Adrenal gland (tissue), 12 donors: ENCODE measurements around the gene ALDH5A1. TPM values are rescaled to one million over a fixed set of nuclear protein-coding genes. Genes with fewer than 3 reads are reported as not detected.

Source experiments
- DNase-seq, 7 donors: peaks; one replicate each; pipeline ENCODE4 v3.0.0-alpha.2; 2019 to 2020
- H3K27ac ChIP-seq, 5 donors: fragments of 200-600 bp; sonication (generic) in 4 of 5; 1 replicate in 3 of 5; 2 replicates in 2 of 5; pipeline versions ENCODE4 v1.5.1 to v1.8.0; 2016 to 2020; ENCODE audit warnings: mild to moderate bottlenecking in 1 of 5
- H3K27me3 ChIP-seq: fragments of 200-600 bp; 2 replicates; pipeline ENCODE4 v1.8.0; 2021
- H3K36me3 ChIP-seq, 2 donors: fragments of 200-600 bp; replicated peaks in 1 of 2; 1 replicate in 1 of 2; 2 replicates in 1 of 2; pipeline versions ENCODE4 v1.5.1 to v1.8.0; 2018 to 2022
- H3K4me1 ChIP-seq, 2 donors: fragments of 200-600 bp; replicated peaks in 1 of 2; 1 replicate in 1 of 2; 2 replicates in 1 of 2; pipeline versions ENCODE4 v1.5.1 to v1.8.0; 2018 to 2021
- H3K4me3 ChIP-seq, 4 donors: fragments of 200-600 bp; sonication (generic) in 3 of 4; one replicate each; pipeline ENCODE4 v1.5.1; 2016 to 2018
- H3K9me3 ChIP-seq, 3 donors: fragments of 200-600 bp; sonication (generic) in 1 of 3; replicated peaks in 1 of 3; 1 replicate in 2 of 3; 2 replicates in 1 of 3; pipeline versions ENCODE4 v1.5.1 to v1.8.0; 2016 to 2021
- POLR2A ChIP-seq, 2 donors: fragments of 450-650 bp; IDR thresholded peaks; one replicate each; pipeline ENCODE4 v1.6.1; 2017; ENCODE audit warnings: antibody characterized with exemption in 2 of 2, mild to moderate bottlenecking in 2 of 2, moderate library complexity in 1 of 2
- WGBS, 4 donors: extraction: QIAGEN DNeasy Blood & Tissue Kit in 2 of 4; methylation state at CpG; one replicate each; pipeline versions ENCODE4 v1.1.5 to v1.1.7; 2013 to 2017; 5-methylcytosine and 5-hydroxymethylcytosine counted together
- intact Hi-C, 2 donors: fragments of 100-400 bp; cut with DNase I; formaldehyde crosslinking; loops; one replicate each; pipeline versions ENCODE4 v1.14.1 to v1.15.0; 2022 to 2023
- polyA plus RNA-seq, 3 donors: library from polyadenylated mRNA; stranded (reverse); fragments of 200-250 nt in 2 of 3; fragments of 350-450 nt in 1 of 3; fragmentation: Illumina TruSeq in 1 of 3; extraction: RNeasy Lipid Tissue Mini Kit (QIAGEN cat#74804) in 1 of 3; gene quantifications; one replicate each; pipeline ENCODE4 v1.2.3, GENCODE V29; 2013 to 2014
- total RNA-seq, 9 donors: library from RNA; depleted of rRNA in 4 of 9; stranded (reverse); fragments of >200 nt in 4 of 9; fragments of 120-200 nt in 1 of 9; fragmentation: NEBNext Ultra II Directional in 1 of 9; extraction: Animal tissue kit (Norgen Biotek cat#: 25700) in 1 of 9; gene quantifications; one replicate each; pipeline versions ENCODE4 v1.1.0 to v1.2.4, GENCODE V29; 2013 to 2023
- TF ChIP-seq, protein P1 (sequence below), 6 experiments: fragments of 450-650 bp in 4 of 6; fragments of 200-600 bp in 2 of 6; sonication (generic) in 1 of 6; IDR thresholded peaks; 1 replicate in 5 of 6; 2 replicates in 1 of 6; pipeline versions ENCODE4 v1.5.1 to v1.8.0; 2016 to 2021; ENCODE audit warnings: antibody characterized with exemption in 6 of 6, mild to moderate bottlenecking in 2 of 6, moderate library complexity in 1 of 6
- donor health status: healthy with polysubstance abuse.
- donor health status: Bipolar disorder and iron deficiency.
- donor health status: DM: yes; HTN: yes; CAD: no.
- donor health status: DM: no; HTN: no; CAD: no.
- donor health status: DM: no; HTN: no; CAD: no.
- donor health status: DM: yes; HTN: yes; CAD: no.

Gene ALDH5A1
- total and polyA plus RNA-seq, 12 donors, result 3.2 to 23.1 (median 10.5) TPM

DNA sequence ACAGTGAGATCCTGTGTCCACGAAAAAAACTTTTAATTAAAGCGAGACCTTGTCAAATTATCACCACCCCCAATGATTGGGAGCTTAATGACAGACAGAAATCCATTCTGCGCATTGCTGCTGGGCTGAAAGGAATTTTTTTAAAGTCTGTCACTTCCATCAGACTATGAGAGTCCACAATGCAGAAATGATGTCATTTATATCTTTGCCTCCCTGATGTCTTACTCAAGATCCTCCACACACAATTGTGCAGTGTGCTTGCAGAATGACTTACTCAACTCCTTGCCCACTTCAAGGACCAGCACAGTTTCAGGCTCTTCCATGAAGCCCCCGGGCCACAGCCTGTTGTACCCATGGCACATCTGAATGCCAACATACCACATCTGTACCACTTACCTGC lies 46.4 kb upstream of the ALDH5A1 start:
- DNase-seq, result no peak
- TF ChIP-seq, protein P1, sequence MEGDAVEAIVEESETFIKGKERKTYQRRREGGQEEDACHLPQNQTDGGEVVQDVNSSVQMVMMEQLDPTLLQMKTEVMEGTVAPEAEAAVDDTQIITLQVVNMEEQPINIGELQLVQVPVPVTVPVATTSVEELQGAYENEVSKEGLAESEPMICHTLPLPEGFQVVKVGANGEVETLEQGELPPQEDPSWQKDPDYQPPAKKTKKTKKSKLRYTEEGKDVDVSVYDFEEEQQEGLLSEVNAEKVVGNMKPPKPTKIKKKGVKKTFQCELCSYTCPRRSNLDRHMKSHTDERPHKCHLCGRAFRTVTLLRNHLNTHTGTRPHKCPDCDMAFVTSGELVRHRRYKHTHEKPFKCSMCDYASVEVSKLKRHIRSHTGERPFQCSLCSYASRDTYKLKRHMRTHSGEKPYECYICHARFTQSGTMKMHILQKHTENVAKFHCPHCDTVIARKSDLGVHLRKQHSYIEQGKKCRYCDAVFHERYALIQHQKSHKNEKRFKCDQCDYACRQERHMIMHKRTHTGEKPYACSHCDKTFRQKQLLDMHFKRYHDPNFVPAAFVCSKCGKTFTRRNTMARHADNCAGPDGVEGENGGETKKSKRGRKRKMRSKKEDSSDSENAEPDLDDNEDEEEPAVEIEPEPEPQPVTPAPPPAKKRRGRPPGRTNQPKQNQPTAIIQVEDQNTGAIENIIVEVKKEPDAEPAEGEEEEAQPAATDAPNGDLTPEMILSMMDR (IDR thresholded peaks at IDR 0.05), result no peak
- no peak for TF ChIP-seq POLR2A (IDR thresholded peaks at IDR 0.05)
- no peaks in the 10 kb centered on the region for H3K9me3 ChIP-seq
- no peak overlapping the region for H3K4me3 ChIP-seq
- no peaks in the 10 kb centered on the region for H3K27me3 ChIP-seq
- 67 to 86% (median 72%) methylated on average over 4 of the region's 4 CpGs for WGBS, 4 donors
- H3K27ac ChIP-seq, result no peak overlapping the region
- intact Hi-C loops, result no loop called here
- no peaks in the 10 kb centered on the region for H3K36me3 ChIP-seq
- no peaks in the 10 kb centered on the region for H3K4me1 ChIP-seq

DNA sequence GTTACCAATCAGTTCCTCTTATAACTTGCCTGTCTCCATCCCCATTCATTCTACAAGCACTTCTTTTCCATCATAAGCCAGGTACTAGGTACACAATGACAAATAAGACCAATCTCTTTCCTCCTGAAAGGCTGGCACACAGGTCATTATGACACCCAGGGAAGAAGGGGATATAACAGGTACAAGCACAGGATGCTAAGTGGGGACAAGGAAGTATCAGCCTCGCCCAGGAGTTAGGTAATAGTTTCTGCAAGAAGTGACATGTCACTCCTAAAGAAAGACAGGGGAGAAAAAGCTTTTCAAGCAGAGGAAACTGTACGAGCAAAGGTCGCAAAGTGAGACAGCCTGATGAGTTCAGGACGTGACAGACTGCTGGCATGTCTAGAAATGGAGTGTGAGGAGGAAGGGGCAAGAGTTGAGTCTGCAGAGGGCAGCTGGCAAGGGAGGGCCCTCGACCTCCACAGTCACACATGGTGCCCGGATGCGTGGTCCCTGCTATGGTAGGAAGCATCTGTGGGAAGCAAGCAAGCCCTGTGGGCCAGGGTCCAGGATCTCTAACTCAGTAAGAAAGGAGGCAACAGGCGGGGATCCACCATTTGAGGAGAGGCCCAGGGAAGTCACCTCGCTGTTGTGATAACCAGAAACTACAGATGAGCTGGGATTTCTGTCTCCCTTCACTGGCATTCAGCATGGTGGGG lies 45.8 kb upstream of the ALDH5A1 start:
- H3K4me3 ChIP-seq, result no peak overlapping the region
- DNase-seq, result no peak
- TF ChIP-seq, protein P1 (IDR thresholded peaks at IDR 0.05), result no peak
- TF ChIP-seq POLR2A (IDR thresholded peaks at IDR 0.05), result no peak
- no peaks in the 10 kb centered on the region for H3K36me3 ChIP-seq
- WGBS, 4 donors, result 63 to 82% (median 77%) methylated on average over 9 of the region's 9 CpGs
- H3K9me3 ChIP-seq, result no peaks in the 10 kb centered on the region
- no peak overlapping the region for H3K27ac ChIP-seq
- intact Hi-C loops, result no loop called here
- no peaks in the 10 kb centered on the region for H3K27me3 ChIP-seq
- H3K4me1 ChIP-seq, result no peaks in the 10 kb centered on the region

DNA sequence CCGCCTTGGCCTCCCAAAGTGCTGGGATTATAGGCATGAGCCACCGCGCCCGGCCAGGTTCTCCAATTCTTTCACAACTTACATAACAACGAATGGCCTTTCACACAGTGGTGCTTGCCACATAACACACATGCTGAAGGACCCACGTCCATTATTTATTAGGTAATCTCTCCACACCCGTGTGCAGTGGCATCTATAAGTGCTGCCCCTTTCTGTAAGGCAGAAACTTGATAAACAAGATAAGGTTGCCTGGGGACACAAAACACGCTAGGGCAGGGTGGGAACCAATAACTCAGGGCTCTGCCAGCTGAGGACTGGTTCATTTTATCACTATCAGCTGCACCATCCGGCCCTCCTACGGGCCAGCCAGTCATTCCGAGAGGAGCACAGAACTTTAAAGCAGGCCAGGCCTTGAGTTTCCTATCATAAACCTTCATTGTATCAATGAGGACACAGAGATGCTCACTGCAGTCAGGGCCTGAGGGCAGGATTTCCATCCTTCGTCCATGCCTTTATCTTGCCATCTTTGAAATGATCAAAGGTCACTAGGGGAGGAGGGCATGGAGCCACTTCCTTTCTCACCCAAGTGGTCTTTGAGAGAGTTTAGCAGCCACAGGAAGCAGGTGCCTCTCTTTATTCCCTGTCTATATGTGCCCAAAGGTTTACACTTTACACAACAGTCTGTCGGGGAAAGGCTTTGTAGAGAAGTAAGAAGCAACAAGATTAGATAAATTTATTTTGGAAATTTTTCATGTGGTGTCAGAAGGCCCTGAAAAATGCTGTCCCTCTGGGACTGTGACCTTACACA lies 43.0 kb upstream of the ALDH5A1 start:
- Histone ChIP-seq H3K4me3 (no peak overlapping the region), H3K27ac (no peak overlapping the region), H3K27me3 (no peaks in the 10 kb centered on the region), H3K9me3 (no peaks in the 10 kb centered on the region), H3K4me1 (no peaks in the 10 kb centered on the region), H3K36me3 (no peaks in the 10 kb centered on the region)
- intact Hi-C loops, result no loop called here
- 74 to 80% (median 78%) methylated on average over 13 of the region's 13 CpGs for WGBS, 4 donors
- TF ChIP-seq, protein P1 (IDR thresholded peaks at IDR 0.05), result no peak
- no peak for TF ChIP-seq POLR2A (IDR thresholded peaks at IDR 0.05)
- no peak for DNase-seq

DNA sequence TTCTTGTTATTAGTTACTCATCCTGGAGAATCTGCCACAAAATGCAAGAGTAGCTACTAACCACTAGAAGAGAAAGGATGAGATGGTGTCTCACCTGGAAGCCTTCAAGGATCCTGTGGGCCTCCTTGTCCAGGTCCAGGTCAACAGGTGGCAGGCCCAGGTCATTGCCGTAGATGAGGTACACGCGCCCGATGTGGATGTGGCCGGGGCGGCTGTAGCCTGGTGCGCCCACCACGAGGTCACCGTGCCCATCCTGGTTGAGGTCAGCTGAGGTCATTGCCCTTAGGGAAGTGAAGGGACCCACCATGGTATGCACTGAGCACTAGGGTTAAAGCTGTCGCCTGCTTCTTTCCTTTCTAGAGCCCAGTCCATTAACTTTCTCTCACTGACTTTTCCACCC lies 40.8 kb upstream of the ALDH5A1 start:
- no peak for DNase-seq
- no peak overlapping the region for H3K27ac ChIP-seq
- TF ChIP-seq, protein P1 (IDR thresholded peaks at IDR 0.05), result no peak
- no peak for TF ChIP-seq POLR2A (IDR thresholded peaks at IDR 0.05)
- no peaks in the 10 kb centered on the region for H3K36me3 ChIP-seq
- WGBS, 4 donors, result 95 to 98% (median 97%) methylated on average over 9 to 10 of the region's 10 CpGs
- H3K9me3 ChIP-seq, result no peaks in the 10 kb centered on the region
- H3K4me3 ChIP-seq, result no peak overlapping the region
- H3K27me3 ChIP-seq, result no peaks in the 10 kb centered on the region
- H3K4me1 ChIP-seq, result no peaks in the 10 kb centered on the region
- intact Hi-C loops, result no loop called here
